Small intestine (tissue), 7 donors: ENCODE measurements around the gene SORCS1. TPM values are rescaled to one million over a fixed set of nuclear protein-coding genes. Genes with fewer than 3 reads are reported as not detected.
A peak's percentile ranks its signal among the peaks of the same experiment; 100 is the strongest.

ENCODE experiments used
- DNase-seq, 2 donors: peaks; one replicate each; pipeline versions ENCODE4 v3.0.0 to v3.0.0-alpha.2; 2013
- FAIRE-seq: peaks from 2 replicates; lab custom pipeline; 2012; peaks lifted over from hg19 to GRCh38; lab: Jason Lieb, UNC
- H3K27ac ChIP-seq, 3 donors: one replicate each; pipeline ENCODE4 v1.5.1; 2013; ENCODE audit warnings: low read length in 2 of 3, mild to moderate bottlenecking in 2 of 3, control low read depth in 1 of 3, inconsistent platforms in 1 of 3, low read depth in 1 of 3, moderate library complexity in 1 of 3
- H3K27me3 ChIP-seq, 3 donors: one replicate each; pipeline ENCODE4 v1.6.1; 2013; ENCODE audit warnings: low read length in 3 of 3, inconsistent platforms in 1 of 3; ENCODE audit not compliant: control insufficient read depth in 3 of 3, insufficient read depth in 3 of 3
- H3K36me3 ChIP-seq, 3 donors: one replicate each; pipeline ENCODE4 v1.6.1; 2013; ENCODE audit warnings: low read length in 3 of 3, inconsistent platforms in 1 of 3, low read depth in 1 of 3, mild to moderate bottlenecking in 1 of 3, moderate library complexity in 1 of 3; ENCODE audit not compliant: control insufficient read depth in 3 of 3, insufficient read depth in 2 of 3
- H3K4me1 ChIP-seq, 3 donors: one replicate each; pipeline ENCODE4 v1.6.1; 2013; ENCODE audit warnings: low read length in 2 of 3, inconsistent platforms in 1 of 3, low read depth in 1 of 3, mild to moderate bottlenecking in 1 of 3, moderate library complexity in 1 of 3; ENCODE audit not compliant: control insufficient read depth in 3 of 3, insufficient read depth in 2 of 3
- H3K4me3 ChIP-seq, 3 donors: one replicate each; pipeline ENCODE4 v1.5.1; 2013; ENCODE audit warnings: low read length in 3 of 3, control low read depth in 1 of 3, inconsistent platforms in 1 of 3, low read depth in 1 of 3, mild to moderate bottlenecking in 1 of 3, moderate library complexity in 1 of 3
- H3K9me3 ChIP-seq, 2 donors: one replicate each; pipeline ENCODE4 v1.6.1; 2013; ENCODE audit warnings: low read depth in 1 of 2, low read length in 1 of 2; ENCODE audit not compliant: control insufficient read depth in 2 of 2, insufficient read depth in 1 of 2
- WGBS, 3 donors: extraction: QIAGEN DNeasy Blood & Tissue Kit; methylation state at CpG; one replicate each; pipeline ENCODE4 v1.1.7; 2013; 5-methylcytosine and 5-hydroxymethylcytosine counted together
- polyA plus RNA-seq, 4 donors: library from polyadenylated mRNA; stranded (reverse) in 3 of 4; unstranded in 1 of 4; fragments of 200-250 nt in 3 of 4; fragments of 120-200 nt in 1 of 4; gene quantifications; one replicate each; pipeline versions ENCODE4 v1.2.1 to v1.2.3, GENCODE V29; 2013
- donor health status: healthy with polysubstance abuse.
- donor health status: control.
- donor health status: control.
- donor health status: Bipolar disorder and iron deficiency.
- donor health status: healthy.

SORCS1 gene
- polyA plus RNA-seq, 4 donors: under 0.01 to 1.4 (median 1.3) TPM; not detected in 1

DNA sequence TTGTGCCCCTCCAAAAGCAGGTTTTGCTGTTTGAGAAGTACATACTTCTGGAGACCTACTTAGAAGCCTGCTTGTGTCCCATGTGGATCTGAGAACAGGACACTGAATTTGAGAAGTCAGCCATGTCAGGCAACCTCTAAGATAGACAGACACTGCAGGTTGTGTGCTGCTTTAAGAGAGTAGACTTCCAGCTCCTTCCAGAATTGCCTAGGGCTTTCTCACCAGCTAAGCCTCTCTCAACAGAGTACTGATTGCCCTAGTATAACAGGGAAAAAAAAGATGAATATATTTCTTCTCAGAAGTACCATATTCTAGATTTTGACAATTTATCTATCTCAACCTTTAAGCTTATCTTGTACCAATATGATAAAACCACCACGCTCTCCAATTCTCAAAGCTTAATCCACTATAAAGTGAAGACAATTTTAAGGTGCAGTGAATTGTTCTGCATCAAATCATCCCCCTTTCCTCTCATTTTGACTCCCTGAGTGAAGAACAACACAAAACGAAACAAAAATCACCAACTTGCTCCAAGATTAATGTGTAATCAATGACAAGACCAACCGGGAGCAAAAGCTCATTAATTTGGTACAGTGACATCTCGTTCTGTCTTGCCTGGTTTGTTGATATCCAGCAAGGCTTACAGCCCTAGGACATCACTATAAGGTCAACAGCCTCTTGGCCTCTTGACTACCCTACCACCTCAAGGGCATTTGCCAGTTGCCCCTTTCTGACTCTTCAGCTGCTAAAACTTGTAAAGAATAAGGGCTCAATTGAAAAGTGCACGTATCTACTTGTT is 214.6 kb downstream of the SORCS1 start:
- no peaks in the 10 kb centered on the region for H3K27me3 ChIP-seq
- H3K4me1 ChIP-seq: no peaks in the 10 kb centered on the region
- H3K36me3 ChIP-seq: no peaks in the 10 kb centered on the region
- 41 to 66% (median 50%) methylated on average over 5 of the region's 5 CpGs for WGBS, 3 donors
- H3K27ac ChIP-seq: no peak overlapping the region
- no peaks in the 10 kb centered on the region for H3K9me3 ChIP-seq
- no peak for FAIRE-seq
- DNase-seq: no peak
- no peak overlapping the region for H3K4me3 ChIP-seq

GRCh38 chr10:106947643-106948042 is 216.9 kb downstream of the SORCS1 start:
- Histone ChIP-seq H3K9me3 (no peaks in the 10 kb centered on the region), H3K36me3 (no peaks in the 10 kb centered on the region), H3K4me1 (no peaks in the 10 kb centered on the region), H3K27ac (no peak overlapping the region), H3K4me3 (no peak overlapping the region), H3K27me3 (no peaks in the 10 kb centered on the region)
- 87 to 94% (median 90%) methylated on average over 3 of the region's 3 CpGs for WGBS, 3 donors
- DNase-seq: no peak
- FAIRE-seq: no peak

- no peaks in the 10 kb centered on the region for H3K9me3 ChIP-seq
- no peak for DNase-seq
- no peaks in the 10 kb centered on the region for H3K36me3 ChIP-seq
- no peak overlapping the region for H3K4me3 ChIP-seq
- H3K27ac ChIP-seq: no peak overlapping the region
- 44 to 70% (median 52%) methylated on average over 4 of the region's 4 CpGs for WGBS, 3 donors
- H3K27me3 ChIP-seq: no peaks in the 10 kb centered on the region
- FAIRE-seq: no peak
- no peaks in the 10 kb centered on the region for H3K4me1 ChIP-seq
These were observed 222.4 kb downstream of the SORCS1 start for GRCh38 chr10:106942035-106942662.

- WGBS, 3 donors: 58 to 74% (median 59%) methylated on average over 5 of the region's 5 CpGs
- H3K27ac ChIP-seq: no peak overlapping the region
- FAIRE-seq (no peak), DNase-seq (no peak)
- H3K36me3 ChIP-seq: no peaks in the 10 kb centered on the region
- H3K27me3 ChIP-seq: no peaks in the 10 kb centered on the region
- no peak overlapping the region for H3K4me3 ChIP-seq
- H3K4me1 ChIP-seq: no peaks in the 10 kb centered on the region
- no peaks in the 10 kb centered on the region for H3K9me3 ChIP-seq
These were observed 223.0 kb downstream of the SORCS1 start for GRCh38 chr10:106941297-106942034.

GRCh38 chr10:106938513-106938912 is 226.0 kb downstream of the SORCS1 start:
- FAIRE-seq (no peak), DNase-seq (peak; percentile 2 to 13)
- H3K9me3 ChIP-seq: no peaks in the 10 kb centered on the region
- no peak overlapping the region for H3K27ac ChIP-seq
- no peak overlapping the region for H3K4me3 ChIP-seq
- H3K4me1 ChIP-seq: no peaks in the 10 kb centered on the region
- no peaks in the 10 kb centered on the region for H3K27me3 ChIP-seq
- no peaks in the 10 kb centered on the region for H3K36me3 ChIP-seq
- WGBS, 3 donors: 74 to 78% (median 76%) methylated on average over 1 of the region's 1 CpG

DNA sequence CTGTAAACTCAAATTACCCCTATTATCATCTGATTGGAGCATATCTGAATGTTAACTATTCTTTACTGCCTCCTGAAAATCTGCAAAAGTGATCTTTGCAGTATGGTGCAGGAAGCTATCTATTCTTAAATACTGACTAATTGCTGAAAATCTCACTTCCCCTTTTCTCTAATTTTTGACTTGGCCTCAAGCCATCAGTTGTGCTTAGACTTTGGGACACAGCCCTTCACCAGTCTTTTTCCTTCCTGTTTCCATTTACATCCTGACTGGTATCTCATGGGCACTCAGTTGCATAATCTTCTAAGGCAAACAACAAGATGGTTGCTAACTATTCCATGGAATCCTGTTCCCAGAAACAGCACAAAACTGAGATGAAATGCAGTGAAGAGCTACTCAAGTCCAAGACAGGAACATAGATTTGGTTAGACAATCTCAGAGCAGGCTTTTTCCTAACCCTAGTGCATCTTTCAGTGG is 228.5 kb downstream of the SORCS1 start:
- H3K36me3 ChIP-seq: no peaks in the 10 kb centered on the region
- H3K4me1 ChIP-seq: no peaks in the 10 kb centered on the region
- H3K27me3 ChIP-seq: no peaks in the 10 kb centered on the region
- DNase-seq: no peak
- H3K4me3 ChIP-seq: no peak overlapping the region
- FAIRE-seq: no peak
- H3K27ac ChIP-seq: no peak overlapping the region
- H3K9me3 ChIP-seq: no peaks in the 10 kb centered on the region

DNA sequence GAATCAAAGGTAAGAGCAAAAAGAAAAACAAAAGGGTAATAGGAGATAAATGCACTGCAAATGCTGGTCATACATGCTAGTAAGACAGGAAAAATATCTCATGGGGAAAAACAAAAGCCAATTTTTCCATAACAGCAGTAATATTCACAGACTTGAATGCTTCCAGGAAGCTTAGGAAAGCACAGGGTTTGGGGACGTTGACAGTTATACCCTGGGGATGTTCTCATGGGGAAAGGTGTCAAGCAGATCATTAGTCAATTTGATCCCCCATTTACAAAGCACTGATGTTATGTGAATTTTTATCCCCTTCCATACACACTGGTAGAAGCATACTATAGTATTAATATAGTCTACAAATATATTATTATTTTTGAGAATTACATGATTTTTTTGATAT is 232.7 kb downstream of the SORCS1 start:
- 33 to 50% (median 48%) methylated on average over 1 of the region's 1 CpG for WGBS, 3 donors
- no peak for DNase-seq
- Histone ChIP-seq H3K4me3 (no peak overlapping the region), H3K27ac (no peak overlapping the region), H3K4me1 (no peaks in the 10 kb centered on the region), H3K27me3 (no peaks in the 10 kb centered on the region), H3K9me3 (no peaks in the 10 kb centered on the region), H3K36me3 (no peaks in the 10 kb centered on the region)
- no peak for FAIRE-seq

DNA sequence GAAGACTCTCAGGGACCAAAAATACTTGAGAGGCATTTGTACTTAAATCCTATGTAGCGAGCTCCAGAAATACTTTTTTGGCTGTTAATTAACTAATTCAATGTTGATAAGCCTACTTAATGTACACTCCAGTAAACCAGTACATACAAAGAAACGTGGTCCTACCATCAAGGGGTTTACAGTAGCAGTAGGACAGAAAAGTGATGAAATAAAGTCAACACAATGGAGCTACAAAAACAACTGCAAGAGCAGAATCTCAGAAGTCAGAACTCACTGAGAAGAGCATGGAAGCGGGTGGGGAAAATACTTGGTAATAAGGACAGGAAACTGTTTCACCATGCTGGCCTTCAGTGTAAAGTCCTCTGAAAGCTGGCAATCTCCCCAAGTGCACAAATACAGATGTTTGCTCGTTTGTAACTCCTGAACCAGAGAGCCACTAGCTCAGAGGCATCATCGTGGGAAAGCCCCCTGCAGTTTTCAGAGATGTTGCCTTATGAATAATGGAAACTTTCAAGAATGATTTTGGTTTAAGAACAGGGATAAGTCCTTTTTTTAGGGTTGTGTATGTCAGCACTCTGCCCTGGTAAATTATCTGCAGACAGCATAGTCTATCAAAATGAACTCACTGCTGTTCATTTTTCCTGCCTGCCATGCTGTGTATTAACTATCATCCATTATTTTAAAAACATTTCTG is 233.2 kb downstream of the SORCS1 start:
- Histone ChIP-seq H3K27ac (no peak overlapping the region), H3K4me1 (no peaks in the 10 kb centered on the region), H3K4me3 (no peak overlapping the region), H3K27me3 (no peaks in the 10 kb centered on the region), H3K9me3 (no peaks in the 10 kb centered on the region), H3K36me3 (no peaks in the 10 kb centered on the region)
- peak in 1 of 2 donors; percentile 32 for DNase-seq
- 14 to 33% (median 19%) methylated on average over 5 of the region's 5 CpGs for WGBS, 3 donors
- FAIRE-seq: no peak
